Retinal pigment epithelial cell (primary cell): ENCODE results near the gene IGF2BP3.

Source experiments
- DNase-seq: peaks from one replicate; pipeline ENCODE4 v3.0.0-alpha.2; 2010; ENCODE audit warnings: low read depth
- H3K4me3 ChIP-seq: 2 replicates; pipeline ENCODE4 v1.5.1; 2011; ENCODE audit warnings: mild to moderate bottlenecking, low read length, control low read depth, moderate library complexity
- TF ChIP-seq, protein P1 (sequence below): conservative IDR thresholded peaks from 2 replicates; pipeline ENCODE4 v1.5.1; 2011; ENCODE audit warnings: low read depth, low read length, control low read depth, inconsistent platforms

The IGF2BP3 gene

GRCh38 chr7:23486002-23486773, 15.9 kb upstream of the IGF2BP3 start:
- TF ChIP-seq, protein P1, sequence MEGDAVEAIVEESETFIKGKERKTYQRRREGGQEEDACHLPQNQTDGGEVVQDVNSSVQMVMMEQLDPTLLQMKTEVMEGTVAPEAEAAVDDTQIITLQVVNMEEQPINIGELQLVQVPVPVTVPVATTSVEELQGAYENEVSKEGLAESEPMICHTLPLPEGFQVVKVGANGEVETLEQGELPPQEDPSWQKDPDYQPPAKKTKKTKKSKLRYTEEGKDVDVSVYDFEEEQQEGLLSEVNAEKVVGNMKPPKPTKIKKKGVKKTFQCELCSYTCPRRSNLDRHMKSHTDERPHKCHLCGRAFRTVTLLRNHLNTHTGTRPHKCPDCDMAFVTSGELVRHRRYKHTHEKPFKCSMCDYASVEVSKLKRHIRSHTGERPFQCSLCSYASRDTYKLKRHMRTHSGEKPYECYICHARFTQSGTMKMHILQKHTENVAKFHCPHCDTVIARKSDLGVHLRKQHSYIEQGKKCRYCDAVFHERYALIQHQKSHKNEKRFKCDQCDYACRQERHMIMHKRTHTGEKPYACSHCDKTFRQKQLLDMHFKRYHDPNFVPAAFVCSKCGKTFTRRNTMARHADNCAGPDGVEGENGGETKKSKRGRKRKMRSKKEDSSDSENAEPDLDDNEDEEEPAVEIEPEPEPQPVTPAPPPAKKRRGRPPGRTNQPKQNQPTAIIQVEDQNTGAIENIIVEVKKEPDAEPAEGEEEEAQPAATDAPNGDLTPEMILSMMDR, result no peak
- H3K4me3 ChIP-seq, result no peak overlapping the region
- DNase-seq, result no peak

DNA sequence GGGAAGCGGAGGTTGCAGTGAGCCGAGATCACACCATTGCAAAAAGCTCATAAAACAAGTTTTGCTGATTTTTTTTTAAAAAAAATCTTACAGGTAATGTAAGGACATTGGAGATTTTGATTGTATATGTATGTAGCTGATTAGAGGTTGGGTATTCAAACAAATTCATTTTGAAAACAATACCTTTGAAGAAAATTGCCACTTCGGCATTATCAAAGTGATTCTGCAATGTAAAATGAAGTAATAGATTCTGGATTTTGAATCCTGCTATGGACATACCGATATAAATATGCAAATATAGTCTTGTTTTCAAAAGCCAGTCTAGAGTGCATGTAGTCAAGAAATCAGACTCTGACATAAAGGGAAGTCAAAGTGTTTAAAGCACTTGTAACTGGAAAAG, 12.4 kb upstream of the IGF2BP3 start:
- no peak for DNase-seq
- TF ChIP-seq, protein P1, result no peak
- no peak overlapping the region for H3K4me3 ChIP-seq

DNA sequence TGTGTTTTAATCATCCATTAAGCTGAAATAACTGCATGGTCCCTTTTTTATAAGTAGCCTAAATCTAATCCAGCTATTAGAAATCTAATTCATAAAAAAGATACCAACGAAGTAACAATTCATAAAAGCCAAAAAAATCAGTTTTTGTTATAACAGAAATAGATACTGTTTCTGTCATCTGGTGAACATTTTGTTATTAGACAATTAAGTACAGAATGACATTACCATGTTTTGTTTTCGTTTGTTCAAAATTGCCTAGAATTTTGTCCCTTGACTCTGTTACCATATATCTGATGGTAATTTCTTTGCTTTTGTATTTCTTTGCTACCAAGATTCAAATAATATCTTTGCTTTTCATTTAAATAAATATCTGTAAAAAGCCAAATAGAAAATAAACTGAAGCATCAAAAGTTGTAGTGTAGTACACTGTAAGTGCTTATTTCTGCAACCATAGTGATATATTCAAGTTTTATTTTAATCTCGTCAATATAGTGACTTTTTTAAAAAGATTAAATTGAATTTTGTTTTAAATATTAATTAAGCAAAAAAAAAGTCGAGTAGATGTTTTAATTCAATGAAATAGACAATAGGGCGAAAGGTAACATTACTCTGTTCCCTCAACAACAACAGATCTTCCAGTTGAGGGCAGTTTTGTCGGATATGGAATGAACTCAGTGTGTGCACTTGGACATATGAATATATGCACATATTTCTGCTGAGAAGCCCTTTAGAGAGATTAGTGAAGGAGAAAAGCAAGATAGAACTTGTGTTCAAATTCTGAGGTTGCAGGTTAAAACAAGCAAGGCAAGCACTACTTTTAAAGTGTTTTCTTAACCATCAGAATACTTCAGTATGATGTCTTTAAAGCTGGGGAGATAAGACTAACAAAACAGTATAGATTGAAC, 7.9 kb upstream of the IGF2BP3 start:
- no peak for DNase-seq
- TF ChIP-seq, protein P1, result no peak
- no peak overlapping the region for H3K4me3 ChIP-seq

DNA sequence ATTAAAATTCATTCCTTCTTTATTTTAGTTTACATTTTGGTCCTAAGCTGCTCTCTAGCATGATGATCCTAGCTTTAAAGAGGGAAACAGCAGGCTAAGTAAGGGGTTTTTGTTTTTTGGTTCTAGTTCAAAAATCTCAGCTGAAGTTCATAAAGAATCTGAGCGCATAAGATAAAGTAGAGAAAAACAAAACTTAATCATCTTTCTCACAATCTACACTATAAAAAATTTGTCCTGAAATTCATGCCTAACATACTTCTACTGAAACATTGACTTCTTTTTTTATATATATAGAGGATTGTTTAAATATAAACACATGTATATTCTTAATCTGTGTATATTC, 6.8 kb upstream of the IGF2BP3 start:
- H3K4me3 ChIP-seq, result no peak overlapping the region
- DNase-seq, result no peak
- TF ChIP-seq, protein P1, result no peak

GRCh38 chr7:23476286-23477156, 6.2 kb upstream of the IGF2BP3 start:
- TF ChIP-seq, protein P1, result no peak
- H3K4me3 ChIP-seq, result no peak overlapping the region
- no peak for DNase-seq

DNA sequence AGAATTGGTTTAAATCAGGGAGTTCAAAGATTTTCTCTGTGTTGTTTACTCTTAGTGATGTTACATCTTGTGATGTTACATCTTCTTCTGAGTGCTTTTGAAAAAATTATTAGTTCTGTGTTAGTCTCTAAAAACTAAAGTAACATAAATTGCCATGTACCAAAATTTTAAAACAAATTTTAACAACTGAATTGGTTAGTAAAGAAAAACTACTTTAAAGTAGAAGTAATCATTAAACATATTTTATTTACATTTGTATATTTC, 5.2 kb upstream of the IGF2BP3 start:
- no peak for DNase-seq
- TF ChIP-seq, protein P1, result no peak
- peak overlapping the region; percentile 85 for H3K4me3 ChIP-seq
